HepG2 (cell line): ENCODE data around the gene LIME1. TPM values are rescaled to one million over a fixed set of nuclear protein-coding genes. Genes with fewer than 3 reads are reported as not detected.

Experiments
- CHCHD3 ChIP-seq: sonication (generic); formaldehyde crosslinking; IDR thresholded peaks from 2 replicates; pipeline ENCODE4 v1.8.0; 2022; ENCODE audit warnings: mild to moderate bottlenecking, missing genetic modification reagents, moderate library complexity
- NCOA2 ChIP-seq: sonication (generic); formaldehyde crosslinking; IDR thresholded peaks from 2 replicates; pipeline ENCODE4 v1.8.0; 2022; ENCODE audit warnings: inconsistent platforms
- NFIB ChIP-seq: sonication (generic); formaldehyde crosslinking; IDR thresholded peaks from 2 replicates; pipeline ENCODE4 v1.9.0; 2021; ENCODE audit warnings: missing genetic modification reagents, mild to moderate bottlenecking, borderline replicate concordance
- RARG ChIP-seq: sonication (generic); formaldehyde crosslinking; IDR thresholded peaks from 2 replicates; pipeline ENCODE4 v1.4.0; 2020; ENCODE audit warnings: low read depth, mild to moderate bottlenecking, missing genetic modification reagents
- ZFP36L2 ChIP-seq: sonication (generic); formaldehyde crosslinking; IDR thresholded peaks from 2 replicates; pipeline ENCODE4 v1.4.0; 2020; ENCODE audit warnings: missing genetic modification reagents
- ZFY ChIP-seq: sonication (generic); formaldehyde crosslinking; IDR thresholded peaks from 2 replicates; pipeline ENCODE4 v1.4.0; 2020; ENCODE audit warnings: missing genetic modification reagents
- ZFYVE20 ChIP-seq: sonication (generic); formaldehyde crosslinking; IDR thresholded peaks from 2 replicates; pipeline ENCODE4 v1.8.0; 2023; ENCODE audit warnings: low read depth, mild to moderate bottlenecking, moderate library complexity, missing genetic modification reagents, borderline replicate concordance
- ZIK1 ChIP-seq: sonication (generic); formaldehyde crosslinking; IDR thresholded peaks from 2 replicates; pipeline ENCODE4 v1.5.0; 2020; ENCODE audit warnings: mild to moderate bottlenecking, low read depth, missing genetic modification reagents, borderline replicate concordance
- ZNF3 ChIP-seq: IDR thresholded peaks from 2 replicates; pipeline ENCODE4 v1.7.0; 2017; ENCODE audit warnings: inconsistent platforms
- ZNF33B ChIP-seq: sonication (generic); formaldehyde crosslinking; IDR thresholded peaks from 2 replicates; pipeline ENCODE4 v1.5.1; 2020; ENCODE audit warnings: mild to moderate bottlenecking, missing genetic modification reagents
- ZNF382 ChIP-seq: sonication (generic); formaldehyde crosslinking; IDR thresholded peaks from 2 replicates; pipeline ENCODE4 v1.5.0; 2020; ENCODE audit warnings: missing genetic modification reagents, mild to moderate bottlenecking, borderline replicate concordance
- ZNF383 ChIP-seq: sonication (generic); formaldehyde crosslinking; IDR thresholded peaks from 2 replicates; pipeline ENCODE4 v1.4.0; 2020; ENCODE audit warnings: missing genetic modification reagents, mild to moderate bottlenecking, borderline replicate concordance
- ZNF678 ChIP-seq: sonication (generic); formaldehyde crosslinking; IDR thresholded peaks from 2 replicates; pipeline ENCODE4 v1.4.0; 2020; ENCODE audit warnings: mild to moderate bottlenecking, missing genetic modification reagents
- ZNF788 ChIP-seq: sonication (generic); formaldehyde crosslinking; IDR thresholded peaks from 2 replicates; pipeline ENCODE4 v1.5.0; 2020; ENCODE audit warnings: mild to moderate bottlenecking, missing genetic modification reagents, borderline replicate concordance
- ZNF891 ChIP-seq: sonication (generic); formaldehyde crosslinking; IDR thresholded peaks from 2 replicates; pipeline ENCODE4 v1.5.0; 2020; ENCODE audit warnings: mild to moderate bottlenecking, missing genetic modification reagents
- polyA plus RNA-seq, 8 experiments: library from polyadenylated mRNA; depleted of rRNA in 3 of 8; stranded (reverse) in 7 of 8; unstranded in 1 of 8; fragments of >200 nt; fragmentation: Illumina TruSeq in 4 of 8; extraction: Trizol in 4 of 8; gene quantifications; 2 replicates each; pipeline versions ENCODE4 v1.2.1 to v1.2.3, GENCODE V29; 2011 to 2016; ENCODE audit warnings: low read depth in 4 of 8, missing spikeins in 1 of 8, mixed read lengths in 1 of 8; ENCODE audit not compliant: insufficient read depth in 1 of 8
- total RNA-seq, 5 experiments: library from RNA; depleted of rRNA; stranded (reverse); fragments of >200 nt; fragmentation: Illumina TruSeq; extraction: Trizol; gene quantifications; 2 replicates each; pipeline ENCODE4 v1.2.3, GENCODE V29; 2016; ENCODE audit warnings: low read depth in 1 of 5
- TF ChIP-seq, protein P1 (sequence below), 2 experiments: sonication (generic) in 1 of 2; formaldehyde crosslinking in 1 of 2; IDR thresholded peaks; 2 replicates each; pipeline versions ENCODE4 v1.6.1 to v1.9.0; 2014 to 2022; ENCODE audit warnings: antibody characterized with exemption in 1 of 2, borderline replicate concordance in 1 of 2, inconsistent platforms in 1 of 2, low read depth in 1 of 2, missing genetic modification reagents in 1 of 2
- TF ChIP-seq, protein P2 (sequence below): sonication (generic); formaldehyde crosslinking; IDR thresholded peaks from 2 replicates; pipeline ENCODE4 v1.4.0; 2020; ENCODE audit warnings: missing genetic modification reagents, borderline replicate concordance
- TF ChIP-seq, protein P3 (sequence below): IDR thresholded peaks from 2 replicates; pipeline ENCODE4 v1.6.1; 2016
- TF ChIP-seq, protein P4 (sequence below): sonication (generic); formaldehyde crosslinking; IDR thresholded peaks from 2 replicates; pipeline ENCODE4 v1.4.0; 2020; ENCODE audit warnings: mild to moderate bottlenecking, missing genetic modification reagents

LIME1 gene
- total and polyA plus RNA-seq, 2 of the 13 experiments (the other 11 are each of a cell fraction or from before 2014, with no cell fraction given) = 13.0 to 61.5 TPM

DNA sequence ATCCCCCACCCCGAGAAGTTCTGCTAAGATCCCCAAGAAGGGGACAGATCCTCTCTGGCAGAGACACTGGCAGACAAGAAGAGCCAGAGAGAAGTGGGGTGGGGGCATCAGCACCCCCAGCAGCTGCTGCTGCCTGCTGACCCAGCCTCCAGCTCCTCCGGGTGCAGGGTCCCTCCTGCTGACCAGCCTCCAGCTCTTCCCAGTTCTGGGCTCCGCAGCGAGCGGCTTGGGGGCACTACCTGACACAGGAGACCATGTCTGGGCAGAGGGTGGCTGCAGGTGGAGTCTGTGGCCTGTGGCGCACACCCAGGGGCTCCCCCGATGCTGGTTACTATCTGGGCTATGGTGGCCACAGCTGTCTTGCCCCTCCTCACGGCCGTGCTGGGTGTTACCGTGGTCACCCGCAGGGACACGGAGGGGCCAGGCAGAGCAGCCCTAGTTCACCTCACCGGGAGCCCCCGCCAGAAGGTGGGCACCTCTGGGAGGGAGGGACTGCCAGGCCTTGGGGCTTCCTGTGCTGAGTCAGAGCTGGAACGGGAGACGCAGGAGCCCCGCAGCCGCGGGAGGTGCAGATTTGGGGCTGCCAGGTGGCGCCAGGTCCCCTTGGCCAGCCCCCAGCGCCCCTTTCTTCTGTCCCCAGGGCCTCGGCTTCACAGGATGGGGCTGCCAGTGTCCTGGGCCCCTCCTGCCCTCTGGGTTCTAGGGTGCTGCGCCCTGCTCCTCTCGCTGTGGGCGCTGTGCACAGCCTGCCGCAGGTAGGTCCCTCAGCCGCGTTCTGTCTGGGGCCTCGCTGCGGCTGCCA is 630 bp downstream of the LIME1 start (continued):
- TF ChIP-seq, protein P1, sequence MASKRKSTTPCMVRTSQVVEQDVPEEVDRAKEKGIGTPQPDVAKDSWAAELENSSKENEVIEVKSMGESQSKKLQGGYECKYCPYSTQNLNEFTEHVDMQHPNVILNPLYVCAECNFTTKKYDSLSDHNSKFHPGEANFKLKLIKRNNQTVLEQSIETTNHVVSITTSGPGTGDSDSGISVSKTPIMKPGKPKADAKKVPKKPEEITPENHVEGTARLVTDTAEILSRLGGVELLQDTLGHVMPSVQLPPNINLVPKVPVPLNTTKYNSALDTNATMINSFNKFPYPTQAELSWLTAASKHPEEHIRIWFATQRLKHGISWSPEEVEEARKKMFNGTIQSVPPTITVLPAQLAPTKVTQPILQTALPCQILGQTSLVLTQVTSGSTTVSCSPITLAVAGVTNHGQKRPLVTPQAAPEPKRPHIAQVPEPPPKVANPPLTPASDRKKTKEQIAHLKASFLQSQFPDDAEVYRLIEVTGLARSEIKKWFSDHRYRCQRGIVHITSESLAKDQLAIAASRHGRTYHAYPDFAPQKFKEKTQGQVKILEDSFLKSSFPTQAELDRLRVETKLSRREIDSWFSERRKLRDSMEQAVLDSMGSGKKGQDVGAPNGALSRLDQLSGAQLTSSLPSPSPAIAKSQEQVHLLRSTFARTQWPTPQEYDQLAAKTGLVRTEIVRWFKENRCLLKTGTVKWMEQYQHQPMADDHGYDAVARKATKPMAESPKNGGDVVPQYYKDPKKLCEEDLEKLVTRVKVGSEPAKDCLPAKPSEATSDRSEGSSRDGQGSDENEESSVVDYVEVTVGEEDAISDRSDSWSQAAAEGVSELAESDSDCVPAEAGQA (IDR thresholded peaks at IDR 0.05; ENCODE audit: low read depth) = no peak; the same call in 1 of the 2 replicates
- TF ChIP-seq, protein P1 (CRISPR knock-in tag; IDR thresholded peaks at IDR 0.05; ENCODE audit: borderline replicate concordance) = no peak
- TF ChIP-seq ZNF891 (CRISPR knock-in tag) (no peak), ZNF383 (CRISPR knock-in tag) (no peak), ZNF788 (CRISPR knock-in tag) (peak; percentile 83; the same call in 1 of the 2 replicates), ZNF678 (peak; percentile 32; the same call in 1 of the 2 replicates), ZFY (CRISPR knock-in tag) (no peak), ZNF33B (0 out of 2 replicates have a peak, but pooled peaks have one; percentile 49), ZIK1 (CRISPR knock-in tag) (no peak; the same call in 1 of the 2 replicates), RARG (CRISPR knock-in tag) (no peak), ZNF382 (CRISPR knock-in tag) (no peak), ZFP36L2 (CRISPR knock-in tag) (no peak), NCOA2 (CRISPR knock-in tag) (peak; percentile 6; the same call in 1 of the 2 replicates), CHCHD3 (peak; percentile 91), ZNF3 (CRISPR knock-in tag) (no peak), NFIB (CRISPR knock-in tag) (no peak), ZFYVE20 (CRISPR knock-in tag) (peak; percentile 80; the same call in 1 of the 2 replicates)
- TF ChIP-seq, protein P2, sequence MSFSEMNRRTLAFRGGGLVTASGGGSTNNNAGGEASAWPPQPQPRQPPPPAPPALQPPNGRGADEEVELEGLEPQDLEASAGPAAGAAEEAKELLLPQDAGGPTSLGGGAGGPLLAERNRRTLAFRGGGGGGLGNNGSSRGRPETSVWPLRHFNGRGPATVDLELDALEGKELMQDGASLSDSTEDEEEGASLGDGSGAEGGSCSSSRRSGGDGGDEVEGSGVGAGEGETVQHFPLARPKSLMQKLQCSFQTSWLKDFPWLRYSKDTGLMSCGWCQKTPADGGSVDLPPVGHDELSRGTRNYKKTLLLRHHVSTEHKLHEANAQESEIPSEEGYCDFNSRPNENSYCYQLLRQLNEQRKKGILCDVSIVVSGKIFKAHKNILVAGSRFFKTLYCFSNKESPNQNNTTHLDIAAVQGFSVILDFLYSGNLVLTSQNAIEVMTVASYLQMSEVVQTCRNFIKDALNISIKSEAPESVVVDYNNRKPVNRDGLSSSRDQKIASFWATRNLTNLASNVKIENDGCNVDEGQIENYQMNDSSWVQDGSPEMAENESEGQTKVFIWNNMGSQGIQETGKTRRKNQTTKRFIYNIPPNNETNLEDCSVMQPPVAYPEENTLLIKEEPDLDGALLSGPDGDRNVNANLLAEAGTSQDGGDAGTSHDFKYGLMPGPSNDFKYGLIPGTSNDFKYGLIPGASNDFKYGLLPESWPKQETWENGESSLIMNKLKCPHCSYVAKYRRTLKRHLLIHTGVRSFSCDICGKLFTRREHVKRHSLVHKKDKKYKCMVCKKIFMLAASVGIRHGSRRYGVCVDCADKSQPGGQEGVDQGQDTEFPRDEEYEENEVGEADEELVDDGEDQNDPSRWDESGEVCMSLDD (CRISPR knock-in tag) = 0 out of 2 replicates have a peak, but pooled peaks have one; percentile 27
- TF ChIP-seq, protein P3, sequence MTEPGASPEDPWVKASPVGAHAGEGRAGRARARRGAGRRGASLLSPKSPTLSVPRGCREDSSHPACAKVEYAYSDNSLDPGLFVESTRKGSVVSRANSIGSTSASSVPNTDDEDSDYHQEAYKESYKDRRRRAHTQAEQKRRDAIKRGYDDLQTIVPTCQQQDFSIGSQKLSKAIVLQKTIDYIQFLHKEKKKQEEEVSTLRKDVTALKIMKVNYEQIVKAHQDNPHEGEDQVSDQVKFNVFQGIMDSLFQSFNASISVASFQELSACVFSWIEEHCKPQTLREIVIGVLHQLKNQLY (CRISPR knock-in tag) = no peak
- TF ChIP-seq, protein P4, sequence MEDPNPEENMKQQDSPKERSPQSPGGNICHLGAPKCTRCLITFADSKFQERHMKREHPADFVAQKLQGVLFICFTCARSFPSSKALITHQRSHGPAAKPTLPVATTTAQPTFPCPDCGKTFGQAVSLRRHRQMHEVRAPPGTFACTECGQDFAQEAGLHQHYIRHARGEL = 0 out of 2 replicates have a peak, but pooled peaks have one; percentile 21
